ENCODE results near the gene CHN2. TPM values are rescaled to one million over a fixed set of nuclear protein-coding genes. Genes with fewer than 3 reads are reported as not detected.
A peak's percentile ranks its signal among the peaks of the same experiment; 100 is the strongest.

The CHN2 gene
- total RNA-seq, 4 donors from 2014 or later: 7.6 to 25.9 (median 17.8) TPM

GRCh38 chr7:29288181-29289091 lies 93.9 kb downstream of the CHN2 start:
- DNase-seq (ENCODE audit: low spot score): no peak
- no peak for ATAC-seq (ENCODE audit: low FRiP score)
- TF ChIP-seq, protein P1, sequence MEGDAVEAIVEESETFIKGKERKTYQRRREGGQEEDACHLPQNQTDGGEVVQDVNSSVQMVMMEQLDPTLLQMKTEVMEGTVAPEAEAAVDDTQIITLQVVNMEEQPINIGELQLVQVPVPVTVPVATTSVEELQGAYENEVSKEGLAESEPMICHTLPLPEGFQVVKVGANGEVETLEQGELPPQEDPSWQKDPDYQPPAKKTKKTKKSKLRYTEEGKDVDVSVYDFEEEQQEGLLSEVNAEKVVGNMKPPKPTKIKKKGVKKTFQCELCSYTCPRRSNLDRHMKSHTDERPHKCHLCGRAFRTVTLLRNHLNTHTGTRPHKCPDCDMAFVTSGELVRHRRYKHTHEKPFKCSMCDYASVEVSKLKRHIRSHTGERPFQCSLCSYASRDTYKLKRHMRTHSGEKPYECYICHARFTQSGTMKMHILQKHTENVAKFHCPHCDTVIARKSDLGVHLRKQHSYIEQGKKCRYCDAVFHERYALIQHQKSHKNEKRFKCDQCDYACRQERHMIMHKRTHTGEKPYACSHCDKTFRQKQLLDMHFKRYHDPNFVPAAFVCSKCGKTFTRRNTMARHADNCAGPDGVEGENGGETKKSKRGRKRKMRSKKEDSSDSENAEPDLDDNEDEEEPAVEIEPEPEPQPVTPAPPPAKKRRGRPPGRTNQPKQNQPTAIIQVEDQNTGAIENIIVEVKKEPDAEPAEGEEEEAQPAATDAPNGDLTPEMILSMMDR (IDR thresholded peaks at IDR 0.05): no peak

- DNase-seq (ENCODE audit: low spot score) (no peak), ATAC-seq (ENCODE audit: low FRiP score) (peak; percentile 13)
- TF ChIP-seq, protein P1 (IDR thresholded peaks at IDR 0.05): no peak
Measured at GRCh38 chr7:29289156-29290021, 94.8 kb downstream of the CHN2 start.

GRCh38 chr7:29290829-29291228 lies 96.3 kb downstream of the CHN2 start:
- ATAC-seq (ENCODE audit: low FRiP score): no peak
- no peak for DNase-seq (ENCODE audit: low spot score)
- TF ChIP-seq, protein P1 (IDR thresholded peaks at IDR 0.05): no peak

- no peak for ATAC-seq (ENCODE audit: low FRiP score)
- TF ChIP-seq, protein P1 (IDR thresholded peaks at IDR 0.05): no peak
- no peak for DNase-seq (ENCODE audit: low spot score)
Measured at GRCh38 chr7:29291723-29292618, 97.4 kb downstream of the CHN2 start.

GRCh38 chr7:29292886-29293658 lies 98.5 kb downstream of the CHN2 start:
- TF ChIP-seq, protein P1 (IDR thresholded peaks at IDR 0.05): no peak
- ATAC-seq (ENCODE audit: low FRiP score): no peak
- DNase-seq (ENCODE audit: low spot score): no peak

DNA sequence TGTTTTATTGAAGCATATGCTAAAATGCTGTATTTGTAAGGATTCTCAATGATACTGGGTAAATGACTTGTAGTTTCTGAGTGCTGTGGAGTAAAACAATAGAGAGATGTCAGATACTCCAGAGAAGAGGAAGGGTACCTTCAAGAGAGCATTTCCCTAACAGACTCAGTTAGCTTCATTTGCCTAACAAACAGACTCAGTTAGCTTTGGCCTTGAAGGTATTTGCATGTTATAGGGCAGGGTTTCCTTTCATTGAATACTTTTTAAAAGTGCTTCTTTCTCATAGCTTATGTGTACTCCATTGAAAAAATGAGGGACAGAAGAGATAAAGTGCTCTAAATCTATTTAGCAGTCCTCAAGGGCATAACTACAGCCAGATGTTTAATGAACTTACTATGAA lies 101.8 kb downstream of the CHN2 start:
- DNase-seq (ENCODE audit: low spot score) (no peak), ATAC-seq (ENCODE audit: low FRiP score) (no peak)
- TF ChIP-seq, protein P1 (IDR thresholded peaks at IDR 0.05): no peak

All from omental fat pad (tissue), 4 donors.